ENCODE measurements around the gene AZU1. TPM values are rescaled to one million over a fixed set of nuclear protein-coding genes. Genes with fewer than 3 reads are reported as not detected.

The AZU1 gene
- total and polyA plus RNA-seq, 2 of the 8 experiments (the other 6 are each of a cell fraction or from before 2014, with no cell fraction given), result 0.80 to 1.3 TPM

- no peaks in the 10 kb centered on the region for H3K79me2 ChIP-seq (ENCODE audit: control insufficient read depth in 1 of 2, insufficient read depth in 2 of 2, low read length in 2 of 2)
- no peak for TF ChIP-seq ATF3 (IDR thresholded peaks at IDR 0.05; ENCODE audit: insufficient read depth, low read depth, low read length)
- TF ChIP-seq JUND (IDR thresholded peaks at IDR 0.05; ENCODE audit: low read length), result no peak
- no peak for TF ChIP-seq RNF2 (IDR thresholded peaks at IDR 0.05; ENCODE audit: borderline replicate concordance, low read depth, low read length, missing control alignments, poor library complexity, severe bottlenecking)
- no peak for TF ChIP-seq ATF2 (IDR thresholded peaks at IDR 0.05; ENCODE audit: low read length)
- TF ChIP-seq BRCA1 (IDR thresholded peaks at IDR 0.05; ENCODE audit: low read depth, low read length), result no peak
- TF ChIP-seq SIX5 (IDR thresholded peaks at IDR 0.05; ENCODE audit: low read depth, low read length), result no peak
- TF ChIP-seq TAF1 (IDR thresholded peaks at IDR 0.05; ENCODE audit: low read depth, low read length), result no peak
- TF ChIP-seq NANOG (IDR thresholded peaks at IDR 0.05; ENCODE audit: insufficient read depth, low read depth, low read length, poor library complexity, severe bottlenecking), result no peak
- TF ChIP-seq USF2 (IDR thresholded peaks at IDR 0.05; ENCODE audit: low read length), result no peak
- TF ChIP-seq EGR1 (IDR thresholded peaks at IDR 0.05; ENCODE audit: borderline replicate concordance, low read depth, low read length), result no peak
Observed at GRCh38 chr19:827314-827709, 325 bp upstream of the AZU1 start.

More at GRCh38 chr19:827314-827709, 325 bp upstream of the AZU1 start:
- H3K18ac ChIP-seq (ENCODE audit: extremely low read depth, low read length), result no peak overlapping the region
- H3K9me3 ChIP-seq (ENCODE audit: insufficient read depth in 2 of 2, low read depth in 1 of 2, low read length in 1 of 2), result no peaks in the 10 kb centered on the region
- no peak for DNase-seq (ENCODE audit: low read depth in 1 of 2, low spot score in 2 of 2)
- H3K36me3 ChIP-seq (ENCODE audit: control insufficient read depth in 2 of 4, insufficient read depth in 4 of 4, low read length in 3 of 4), result no peaks in the 10 kb centered on the region
- no peak overlapping the region for H3K23ac ChIP-seq (ENCODE audit: insufficient read length)
- H2BK20ac ChIP-seq (ENCODE audit: low read length), result no peak overlapping the region
- H3K79me1 ChIP-seq (ENCODE audit: low read depth, low read length), result no peaks in the 10 kb centered on the region
- H2BK120ac ChIP-seq (replicated peaks; ENCODE audit: low read depth, low read length), result no peak overlapping the region
- 96% methylated on average over 11 of the region's 11 CpGs; no CpG with 5 or more reads in 1 of the 2 experiments for WGBS, 2 experiments (ENCODE audit: extremely low coverage in 1 of 2, insufficient coverage in 1 of 2, insufficient read length in 1 of 2, insufficient replicate concordance in 2 of 2, low coverage in 1 of 2, low lambda C conversion rate in 2 of 2, missing lambda C conversion rate in 1 of 2)
- ChIA-PET CTCF (ENCODE audit: partially characterized antibody) (interaction anchor here (1.1 to 1.8 kb wide), 3 partner anchors 10 to 70 kb away, joined by 3 to 4 read pairs (median 4); no protein-coding TSS in a partner anchor), POLR2A (ENCODE audit: partially characterized antibody) (interaction anchor here (1.2 to 12.0 kb wide), 4 partner anchors 10 to 36 kb away, joined by 4 to 277 read pairs (median 7); partner anchors contain the start of gene PTBP1)
- no peaks in the 10 kb centered on the region; the same call in 1 of the 2 replicates for H3K23me2 ChIP-seq (ENCODE audit: low read depth, low read length)
- no peaks in the 10 kb centered on the region for H3K27me3 ChIP-seq (replicated peaks in 1 of 4; ENCODE audit: control insufficient read depth in 3 of 4, extremely low read depth in 1 of 4, insufficient read depth in 3 of 4, low read length in 3 of 4)
- H3K4me3 ChIP-seq (ENCODE audit: extremely low read depth in 1 of 4, insufficient read depth in 2 of 4, low read depth in 3 of 4, low read length in 4 of 4), result no peak overlapping the region
- no peak overlapping the region for H2BK15ac ChIP-seq (ENCODE audit: low read length)
- peaks cover 0 to 7% (median 5%) of the 10 kb centered on the region in 4 experiments; a peak in 5 of 7 replicates for H3K4me1 ChIP-seq (replicated peaks in 1 of 4; ENCODE audit: control insufficient read depth in 3 of 4, insufficient read depth in 4 of 4, low read length in 3 of 4)
- H3K9ac ChIP-seq (replicated peaks in 1 of 4; ENCODE audit: extremely low read depth in 1 of 4, low read depth in 3 of 4, low read length in 3 of 4), result no peak overlapping the region
- H4K91ac ChIP-seq (replicated peaks; ENCODE audit: insufficient read length, low read length), result no peak overlapping the region
- H2AFZ ChIP-seq (ENCODE audit: low read length), result no peak overlapping the region
- H4K5ac ChIP-seq (ENCODE audit: insufficient read length, low read depth, low read length), result no peak overlapping the region
- H4K20me1 ChIP-seq (replicated peaks in 1 of 2; ENCODE audit: control insufficient read depth in 1 of 2, insufficient read depth in 2 of 2, low read length in 2 of 2), result no peaks in the 10 kb centered on the region
- no peak for FAIRE-seq
- no peak overlapping the region for H3K56ac ChIP-seq (replicated peaks; ENCODE audit: insufficient read length, low read depth, low read length)
- H3K4me2 ChIP-seq (ENCODE audit: insufficient read depth in 1 of 2, low read depth in 2 of 2, low read length in 2 of 2), result no peak overlapping the region
- H2AK5ac ChIP-seq (ENCODE audit: low read depth, low read length), result no peak overlapping the region
- H3K14ac ChIP-seq (ENCODE audit: insufficient read length), result no peak overlapping the region
- no peak overlapping the region for H3K4ac ChIP-seq (replicated peaks; ENCODE audit: insufficient read length, low read depth, low read length)
- H4K8ac ChIP-seq (ENCODE audit: extremely low read depth, insufficient read depth, low read length), result no peak overlapping the region
- H2BK5ac ChIP-seq (ENCODE audit: low read depth, low read length), result no peak overlapping the region
- H2BK12ac ChIP-seq (ENCODE audit: low read depth, low read length), result no peak overlapping the region
- H3K27ac ChIP-seq (ENCODE audit: low read depth, low read length), result no peak overlapping the region
